ENCODE results near the gene ZNF598.

ZNF598 gene

DNA sequence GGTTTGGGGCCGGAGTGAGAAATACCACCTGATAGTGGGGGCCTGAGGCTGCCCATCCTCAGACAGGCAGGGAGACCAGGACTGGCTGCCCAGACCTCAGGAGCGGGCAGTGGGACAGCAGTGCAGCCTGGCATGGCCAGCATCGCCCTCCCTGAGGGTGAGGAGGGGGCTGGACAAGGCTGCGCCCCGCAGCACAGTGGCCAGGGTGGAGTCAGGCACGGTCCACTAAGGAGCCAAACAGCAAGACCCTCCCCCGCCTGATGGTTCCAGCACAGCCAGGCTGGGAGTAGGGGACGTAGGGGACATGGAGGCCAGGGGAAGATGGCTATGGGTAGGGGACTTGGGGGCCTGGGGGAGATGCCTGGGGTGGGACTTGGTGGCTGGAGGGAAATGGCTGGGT lies 3.3 kb downstream of the ZNF598 start:
- DNase-seq (ENCODE audit: low read depth in 2 of 2): no peak

DNA sequence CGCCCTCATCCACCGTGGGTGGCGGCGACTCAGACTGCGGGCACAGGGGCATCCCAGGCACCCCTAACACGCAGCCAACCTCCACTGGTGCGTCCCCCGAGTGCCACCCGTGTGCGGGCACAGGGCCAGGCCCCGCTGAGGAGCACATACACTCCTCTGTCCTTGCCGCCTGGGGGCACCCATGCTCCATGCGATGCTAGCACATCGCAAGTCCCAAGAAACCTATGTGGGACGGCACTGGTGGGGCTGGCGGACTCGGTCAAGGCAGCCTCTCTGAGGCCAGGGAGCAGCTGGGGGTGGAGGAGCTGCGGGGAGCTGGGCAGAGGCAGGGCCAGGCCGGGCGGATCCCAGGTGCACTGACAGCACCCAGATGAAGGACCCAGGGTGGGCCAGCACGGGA lies 4.0 kb downstream of the ZNF598 start:
- DNase-seq (ENCODE audit: low read depth in 2 of 2): no peak

DNA sequence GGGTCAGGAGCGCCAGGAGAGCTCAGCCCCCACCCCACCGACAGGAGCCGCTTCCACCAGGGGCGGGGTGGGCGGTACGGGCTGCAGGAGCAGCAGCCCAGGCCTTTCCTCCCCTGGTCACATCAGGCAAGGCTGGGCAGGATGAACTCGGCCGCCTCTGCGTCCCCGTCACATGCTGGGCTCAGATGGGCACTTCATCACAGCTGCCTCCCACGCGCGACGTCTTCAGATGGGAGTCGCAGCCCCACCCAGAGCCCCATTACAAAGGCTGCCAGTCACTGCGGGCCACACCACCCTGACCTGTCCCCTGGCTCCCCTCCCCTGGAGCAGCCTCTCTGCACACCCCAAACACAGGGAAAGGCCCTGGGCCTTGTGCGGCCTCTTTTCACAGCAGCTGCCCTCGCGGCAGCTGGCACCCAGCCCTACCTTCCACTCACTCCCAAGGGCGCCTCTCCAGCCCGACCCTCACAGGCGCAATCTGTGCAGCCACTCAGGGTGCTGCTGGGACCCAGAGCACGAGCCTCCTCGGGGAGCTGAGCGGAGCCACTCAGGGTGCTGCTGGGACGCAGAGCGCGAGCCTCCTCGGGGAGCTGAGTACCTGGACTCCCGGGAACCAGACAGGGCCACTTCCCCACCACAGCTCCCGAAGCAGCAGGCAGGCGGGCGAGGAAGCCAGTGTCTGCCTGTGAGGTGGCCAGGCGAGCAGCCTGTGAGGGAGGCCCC lies 4.7 kb downstream of the ZNF598 start:
- DNase-seq (ENCODE audit: low read depth in 2 of 2): no peak

DNA sequence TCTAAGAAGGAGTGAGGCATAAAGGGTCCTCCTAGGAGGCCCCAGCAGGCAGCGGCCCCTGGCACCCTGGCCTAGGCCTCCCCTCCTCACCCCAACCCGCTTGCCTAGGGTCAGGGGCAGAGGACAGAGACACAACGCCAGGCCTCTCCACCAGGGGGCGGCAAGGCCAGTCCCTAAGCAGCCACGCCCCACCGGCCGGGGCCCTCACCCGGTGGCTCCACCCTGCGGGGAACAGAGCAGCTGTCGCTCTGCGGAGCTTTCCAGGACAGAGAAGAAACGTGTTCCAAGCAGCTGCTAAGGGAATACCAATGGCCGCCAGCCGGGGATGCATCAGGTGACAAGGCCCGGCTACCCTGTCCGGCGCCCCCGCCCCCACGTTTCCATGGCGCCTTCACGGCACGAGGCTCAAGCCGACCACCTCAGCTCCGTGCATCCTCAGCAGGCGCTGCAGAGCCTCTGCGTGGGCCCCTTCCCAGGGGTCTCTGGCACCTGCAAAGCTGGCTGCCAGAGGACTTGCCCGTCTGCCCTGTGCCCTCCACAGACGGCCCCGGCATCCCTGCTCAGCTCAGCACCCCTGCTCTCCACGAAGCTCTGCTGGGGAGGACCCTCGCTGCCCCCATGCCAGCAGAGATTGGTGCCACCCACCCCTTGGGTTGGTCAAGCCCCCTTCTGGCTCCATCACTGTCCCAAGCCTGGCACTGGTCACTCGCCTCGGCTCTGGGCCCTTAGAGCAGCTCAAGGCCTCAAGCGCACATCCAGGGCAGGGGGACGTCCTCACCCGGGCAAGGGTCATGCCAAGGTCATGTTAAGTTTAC lies 5.6 kb downstream of the ZNF598 start:
- peak in 1 of 2 experiments; percentile 21 for DNase-seq (ENCODE audit: low read depth in 2 of 2)

DNA sequence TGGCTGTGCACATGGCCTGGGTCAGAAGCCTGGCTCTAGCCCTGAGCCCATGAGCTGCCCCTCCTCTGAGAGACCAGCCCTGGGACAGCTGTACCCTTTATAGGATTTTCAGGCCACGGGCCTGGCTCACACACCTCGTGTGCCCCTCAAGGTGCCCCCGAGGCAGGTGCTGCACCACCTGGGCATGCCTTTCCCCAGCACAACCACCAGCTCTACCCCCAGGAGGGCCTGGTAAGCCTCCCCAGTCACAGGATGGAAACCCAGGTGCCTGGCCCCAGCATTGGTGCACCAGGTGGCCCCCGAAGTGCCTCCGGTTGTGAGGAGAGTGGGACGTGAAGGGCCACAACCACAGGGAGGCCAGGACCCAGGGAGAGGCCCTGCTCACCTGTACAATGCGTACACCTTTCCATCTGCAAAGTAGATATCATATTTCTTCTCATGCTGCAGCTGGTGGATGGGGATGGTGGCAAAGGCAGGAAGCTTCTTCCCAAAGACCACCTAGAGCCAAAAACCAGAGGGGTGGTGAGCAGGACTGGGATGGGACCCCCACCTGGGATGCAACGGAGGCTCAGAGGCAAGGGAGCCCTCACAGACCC lies 6.3 kb downstream of the ZNF598 start:
- DNase-seq (ENCODE audit: low read depth in 2 of 2): no peak

DNA sequence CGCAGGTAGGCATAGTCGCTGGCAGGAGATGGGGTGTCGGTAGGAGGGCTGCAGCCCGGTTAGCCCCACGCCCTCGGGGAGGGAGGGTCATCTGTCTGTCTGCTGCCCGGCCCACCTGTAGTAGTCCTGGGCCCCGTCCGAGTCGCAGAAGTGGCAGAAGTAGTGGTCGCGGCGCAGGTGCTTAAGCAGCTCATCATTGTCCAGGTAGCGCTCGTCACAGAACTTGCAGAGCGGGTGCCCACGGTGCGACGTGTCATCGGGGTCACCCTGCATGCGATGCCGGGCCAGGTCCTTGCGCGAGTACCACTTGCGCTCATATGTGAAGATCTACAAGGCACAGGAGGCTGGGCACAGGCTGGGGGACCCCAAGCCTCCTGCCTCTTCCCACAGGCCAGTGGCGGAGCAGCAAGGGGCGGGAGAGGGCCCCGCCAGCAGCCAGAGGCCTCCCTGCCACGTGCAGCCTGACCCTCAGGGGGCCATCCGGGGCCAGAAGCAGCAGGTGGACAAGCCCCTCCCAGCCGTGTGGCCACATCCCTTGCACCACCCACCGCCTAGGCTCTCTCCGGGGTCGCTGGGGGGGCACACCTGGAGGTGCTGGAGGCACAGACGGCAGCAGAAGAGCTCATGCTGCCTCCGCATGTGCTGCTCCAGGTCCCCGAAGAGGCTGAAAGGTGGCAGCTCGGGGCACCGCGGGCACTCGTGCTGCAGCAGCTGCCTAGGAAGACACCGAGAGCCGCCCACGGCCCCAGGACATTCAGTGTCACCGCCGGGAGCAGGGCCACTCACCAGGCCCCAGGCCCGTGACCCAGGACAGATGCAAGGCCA lies 7.0 kb downstream of the ZNF598 start:
- DNase-seq (ENCODE audit: low read depth in 2 of 2): no peak

DNA sequence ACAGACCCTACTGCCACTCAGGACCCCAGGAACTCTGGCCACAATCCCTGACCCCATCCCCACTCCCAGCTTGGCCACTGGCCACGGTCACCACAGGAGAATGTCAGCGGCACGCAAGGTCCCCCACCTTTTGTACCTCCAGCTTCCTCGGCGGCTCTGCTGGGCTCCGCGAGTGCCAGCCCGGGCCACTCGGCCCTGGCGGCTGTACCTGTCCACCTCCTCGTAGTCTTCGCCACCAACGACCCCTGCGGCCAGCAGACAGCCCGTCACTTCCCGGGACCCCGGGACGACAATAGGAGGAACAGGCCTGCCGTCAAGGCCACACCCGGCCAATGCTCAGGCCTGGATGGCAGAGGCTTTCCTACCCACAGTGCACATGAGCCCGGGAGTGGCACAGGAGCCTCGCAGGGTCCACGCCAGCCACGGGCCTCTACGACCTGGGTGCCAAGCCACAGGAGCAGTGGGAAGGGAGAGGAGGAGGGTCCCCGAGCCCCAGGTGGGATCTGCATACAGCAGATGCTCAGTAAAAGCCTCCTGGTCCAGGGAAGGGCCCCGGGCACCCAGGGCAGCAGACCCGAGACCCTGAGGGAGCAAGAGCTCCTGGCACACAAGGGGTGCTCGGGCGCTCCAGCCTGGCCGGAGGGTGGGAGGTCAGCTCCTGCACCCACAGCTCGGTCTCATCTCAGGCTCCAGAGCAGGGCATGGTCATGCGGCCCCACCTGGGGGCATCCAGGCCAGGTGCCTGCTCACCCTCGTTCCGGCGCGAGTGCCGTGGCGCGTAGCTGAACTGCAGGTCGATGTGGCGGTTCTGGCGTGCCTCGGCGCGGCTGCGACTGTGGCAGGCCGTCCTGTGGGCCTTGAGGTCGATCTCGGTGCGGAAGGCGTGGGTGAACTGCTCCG lies 7.9 kb downstream of the ZNF598 start:
- no peak for DNase-seq (ENCODE audit: low read depth in 2 of 2)

DNA sequence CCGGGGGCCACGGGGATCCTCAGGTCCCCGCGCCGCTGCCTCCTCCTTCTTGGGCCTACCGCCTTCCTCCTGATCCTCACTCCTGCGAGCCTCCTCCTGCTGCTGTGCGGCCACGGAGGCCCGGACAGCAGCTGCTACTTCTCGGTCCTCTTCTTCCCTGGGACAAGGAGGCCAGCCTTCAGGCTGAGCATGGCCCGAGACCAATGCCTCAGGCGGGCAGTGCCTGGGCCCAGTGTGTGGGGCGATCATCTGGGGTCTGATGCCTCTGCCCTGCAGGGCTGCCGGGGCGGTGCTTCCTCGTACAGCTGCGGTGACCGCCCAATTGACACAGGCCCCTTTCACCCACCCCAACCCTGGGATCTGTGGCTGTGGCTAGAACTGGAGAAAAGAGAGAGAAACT lies 8.6 kb downstream of the ZNF598 start:
- DNase-seq (ENCODE audit: low read depth in 2 of 2): no peak

DNA sequence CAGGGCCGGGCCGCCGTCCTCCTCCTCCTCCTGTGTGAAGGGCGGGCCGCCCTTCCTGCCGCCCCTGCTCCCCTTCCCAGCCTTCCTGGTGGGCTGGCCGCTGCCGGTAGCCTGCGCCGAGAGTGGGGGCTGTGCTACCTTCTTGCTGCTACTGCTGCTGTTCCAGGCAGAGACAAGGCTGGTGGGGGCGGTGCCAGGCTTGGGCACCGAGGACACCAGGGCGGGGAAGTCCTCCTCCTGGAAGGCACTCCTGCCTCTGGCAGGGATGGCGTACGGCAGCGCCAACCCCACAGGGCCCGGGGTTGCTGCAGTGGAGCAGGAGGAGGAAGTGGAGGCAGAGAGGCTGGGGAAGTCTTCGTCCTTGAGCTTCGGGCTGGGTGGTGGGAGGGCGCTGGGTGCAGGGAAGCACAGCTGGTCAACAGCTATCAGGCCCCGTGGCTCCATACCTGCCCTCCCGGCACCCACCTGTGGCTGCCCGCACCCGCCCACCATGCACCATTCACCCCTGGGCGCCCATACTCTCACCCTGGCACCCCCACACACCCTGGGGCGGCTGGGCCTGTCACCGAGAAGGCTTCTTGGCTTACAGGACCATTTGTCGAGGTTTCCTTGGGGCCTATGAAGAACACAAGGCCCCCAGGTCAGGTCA lies 9.6 kb downstream of the ZNF598 start:
- DNase-seq (ENCODE audit: low read depth in 2 of 2): no peak

DNA sequence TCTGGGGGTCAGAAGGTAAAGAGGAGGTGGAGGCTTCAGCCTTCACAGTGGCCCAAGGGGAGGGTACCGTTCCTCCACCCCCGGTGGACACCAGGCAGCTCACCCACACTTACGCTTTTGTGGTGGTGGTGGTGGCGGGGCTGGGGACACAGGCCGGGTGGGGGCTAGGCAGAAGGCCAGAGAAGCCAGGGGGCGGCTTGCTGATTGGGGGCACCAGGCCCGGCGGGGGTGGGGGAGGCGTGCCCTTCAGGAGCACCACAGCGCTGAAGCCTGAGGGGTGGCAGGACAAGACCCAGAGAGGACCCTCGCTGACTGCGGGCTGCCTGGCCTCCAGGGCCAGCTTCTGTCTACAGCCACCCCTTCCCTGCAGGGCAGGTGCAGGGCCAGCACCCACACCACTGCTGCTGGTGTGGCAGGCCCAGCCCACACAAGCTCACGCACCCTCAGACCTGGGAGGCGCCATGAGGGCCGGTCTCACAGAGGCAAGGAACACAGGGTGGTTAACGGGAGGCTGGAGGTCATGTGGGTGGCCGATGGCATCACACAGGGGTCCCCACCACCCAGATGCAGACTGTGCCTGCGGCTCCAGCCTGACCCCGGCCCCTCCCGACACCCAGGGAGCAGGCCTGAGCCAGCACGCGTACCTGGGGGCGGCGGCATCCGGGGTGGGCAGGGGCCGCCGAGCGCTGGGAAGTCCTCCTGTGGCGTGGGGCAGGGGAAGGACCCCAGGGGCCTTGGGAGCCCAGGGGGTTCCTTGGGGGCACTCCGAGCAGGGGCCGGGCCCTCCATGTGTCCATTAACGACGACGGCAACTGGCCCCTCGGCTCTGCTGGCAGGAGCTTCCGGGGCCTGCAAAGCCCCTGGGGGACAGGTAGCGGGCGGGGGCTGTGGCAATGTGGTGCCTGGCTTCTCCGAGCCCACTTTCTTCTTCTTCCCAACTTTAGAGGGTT lies 10.5 kb downstream of the ZNF598 start:
- no peak for DNase-seq (ENCODE audit: low read depth in 2 of 2)

DNA sequence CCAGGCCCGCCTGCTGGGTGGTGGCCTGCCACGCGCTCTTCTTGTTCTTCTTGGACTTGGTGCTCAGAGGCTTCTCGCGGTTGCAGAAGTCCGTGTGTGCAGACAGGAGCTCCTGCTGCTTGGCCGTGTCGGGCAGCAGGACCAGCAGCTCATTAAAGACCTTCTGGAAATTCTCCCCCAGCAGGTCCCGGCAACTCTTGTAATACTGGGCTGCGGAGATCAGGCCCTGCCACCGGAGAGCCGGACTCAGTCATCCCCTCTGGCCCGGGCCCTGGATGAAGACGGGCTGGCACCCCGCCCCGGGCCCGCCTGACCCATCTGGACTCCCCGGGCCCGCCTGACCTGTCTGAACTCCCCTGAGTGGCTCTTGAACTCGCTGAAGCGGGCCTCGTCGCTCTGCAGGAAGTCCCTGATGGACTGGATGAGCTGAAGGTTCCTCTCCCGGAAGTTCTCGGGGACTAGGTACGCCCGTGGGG lies 11.2 kb downstream of the ZNF598 start:
- no peak for DNase-seq (ENCODE audit: low read depth in 2 of 2)

DNA sequence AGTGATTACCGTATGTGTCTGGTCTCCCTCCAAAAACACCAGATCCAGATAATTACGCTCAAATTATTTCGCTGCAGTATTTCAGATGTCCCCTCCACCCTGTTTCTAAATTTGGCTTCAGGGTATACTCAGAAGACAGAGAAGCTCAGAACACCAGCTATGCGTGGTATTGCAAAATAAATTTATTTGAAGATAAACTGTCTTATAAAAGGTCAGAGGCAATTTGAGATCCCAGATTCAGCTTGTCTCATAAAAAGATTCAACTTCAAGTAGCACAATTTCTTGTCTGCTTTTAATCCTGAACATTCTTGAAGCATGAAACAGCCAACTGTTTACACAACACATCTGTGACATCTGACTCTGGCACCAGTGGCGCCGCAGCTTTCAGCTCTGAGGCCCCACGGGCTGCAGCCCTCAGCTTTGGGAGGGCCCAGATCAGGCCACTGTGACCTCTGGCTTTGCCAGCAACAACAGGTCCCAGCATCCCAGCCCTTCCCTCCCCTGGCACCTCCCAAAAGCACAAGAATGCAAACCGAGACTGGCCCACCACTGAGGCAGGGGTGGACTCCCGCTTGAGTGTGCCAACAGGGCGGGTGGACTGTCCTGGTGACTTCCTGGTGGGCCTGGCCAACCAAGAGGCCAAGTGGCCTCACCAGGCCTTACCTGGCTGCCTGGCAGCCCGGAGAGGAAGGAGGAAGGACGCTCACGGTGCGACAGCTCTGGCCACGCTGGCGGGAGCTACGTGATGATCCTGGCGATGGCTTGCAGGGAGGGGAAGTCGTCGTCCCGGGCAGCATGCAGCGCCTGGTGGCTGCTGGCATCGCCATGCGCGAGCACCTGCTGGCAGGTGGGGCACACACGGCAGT lies 11.9 kb downstream of the ZNF598 start:
- no peak for DNase-seq (ENCODE audit: low read depth in 2 of 2)

DNA sequence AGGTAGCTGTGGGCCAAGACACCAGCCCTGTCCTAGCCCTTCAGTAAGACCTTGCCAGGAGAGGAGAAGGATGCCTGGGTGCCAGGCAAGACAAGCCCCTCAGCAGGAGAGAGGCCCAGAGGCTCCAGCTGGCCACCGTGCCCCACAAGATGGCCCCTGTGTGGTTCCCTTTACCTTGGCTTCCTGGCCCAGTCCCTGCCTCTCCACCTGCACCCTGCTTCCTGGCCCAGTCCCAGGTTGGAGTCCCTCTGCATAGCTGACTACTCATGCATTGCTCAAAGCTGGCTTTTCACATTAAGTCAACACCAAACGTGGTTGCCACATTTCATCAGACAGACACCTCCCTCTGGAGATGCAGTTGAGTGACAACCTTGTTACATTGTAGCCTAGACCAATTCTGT lies 15.9 kb downstream of the ZNF598 start:
- DNase-seq (ENCODE audit: low read depth in 2 of 2): no peak

DNA sequence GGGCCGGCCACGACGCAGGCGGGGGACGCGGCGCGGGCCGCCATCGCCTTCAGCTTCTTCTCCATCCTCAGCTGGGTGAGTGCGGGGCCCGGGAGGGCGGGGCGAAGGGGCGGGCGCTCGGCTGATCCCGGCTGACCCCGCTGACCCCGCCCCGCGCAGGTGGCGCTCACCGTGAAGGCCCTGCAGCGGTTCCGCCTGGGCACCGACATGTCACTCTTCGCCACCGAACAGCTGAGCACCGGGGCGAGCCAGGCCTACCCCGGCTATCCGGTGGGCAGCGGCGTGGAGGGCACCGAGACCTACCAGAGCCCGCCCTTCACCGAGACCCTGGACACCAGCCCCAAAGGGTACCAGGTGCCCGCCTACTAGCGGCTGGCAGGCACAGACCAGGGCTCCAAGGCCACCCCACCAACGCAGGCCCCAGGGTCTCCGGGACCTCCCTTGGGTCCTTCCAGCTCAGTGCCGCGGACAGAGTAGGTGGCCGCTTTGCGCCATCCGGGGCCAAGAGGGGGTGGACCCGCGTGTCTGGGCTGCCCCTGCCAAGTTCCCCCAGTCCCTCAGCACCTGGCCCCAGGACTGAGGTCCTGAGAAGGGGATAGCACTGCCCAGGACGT lies 16.8 kb downstream of the ZNF598 start:
- no peak for DNase-seq (ENCODE audit: low read depth in 2 of 2)

DNA sequence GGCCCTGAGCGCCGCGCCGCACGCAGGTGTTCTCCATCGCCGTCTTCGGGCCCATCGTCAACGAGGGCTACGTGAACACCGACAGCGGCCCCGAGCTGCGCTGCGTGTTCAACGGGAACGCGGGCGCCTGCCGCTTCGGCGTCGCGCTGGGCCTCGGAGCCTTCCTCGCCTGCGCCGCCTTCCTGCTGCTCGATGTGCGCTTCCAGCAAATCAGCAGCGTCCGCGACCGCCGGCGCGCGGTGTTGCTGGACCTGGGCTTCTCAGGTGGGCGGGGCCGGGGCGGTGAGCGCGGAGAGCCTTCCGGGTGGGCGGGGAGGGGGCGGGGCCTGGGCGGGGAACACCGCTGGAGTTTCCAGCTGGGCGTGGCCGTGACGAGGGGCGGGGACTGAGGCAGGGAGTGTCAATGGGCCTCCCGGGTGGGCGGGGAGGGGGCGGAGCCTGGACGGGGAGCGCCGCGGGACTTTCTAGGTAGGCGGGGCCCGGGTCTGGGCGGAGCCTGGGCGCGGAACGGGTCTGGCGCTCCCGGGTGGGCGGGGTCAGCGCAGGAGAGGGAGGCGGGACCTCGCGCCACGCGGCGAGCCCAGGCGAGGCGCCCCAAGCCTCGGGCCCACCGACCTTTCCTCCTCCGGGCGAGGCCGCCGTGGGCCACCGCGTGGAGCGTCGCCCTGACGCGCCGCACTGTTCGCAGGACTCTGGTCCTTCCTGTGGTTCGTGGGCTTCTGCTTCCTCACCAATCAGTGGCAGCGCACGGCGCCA lies 17.5 kb downstream of the ZNF598 start:
- DNase-seq (ENCODE audit: low read depth in 2 of 2): peak; percentile 73 to 80

DNA sequence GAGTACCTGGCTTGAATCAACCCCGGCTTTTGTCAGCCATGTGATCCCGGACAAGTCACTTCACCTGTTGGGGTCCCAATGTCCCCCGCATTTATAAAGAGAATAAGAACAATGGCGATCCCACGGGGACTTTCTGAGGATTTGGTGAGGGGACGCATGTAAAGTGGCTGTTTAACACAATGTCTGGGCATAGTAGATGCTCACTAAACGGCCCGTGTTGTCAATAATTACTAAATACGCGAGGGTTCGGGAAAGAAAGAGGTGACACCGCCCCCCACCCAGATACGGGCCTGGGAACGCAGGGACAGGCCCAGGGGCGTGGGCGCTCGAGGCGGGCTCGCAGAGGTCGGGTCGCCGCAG lies 18.1 kb downstream of the ZNF598 start:
- DNase-seq (ENCODE audit: low read depth in 2 of 2): no peak

DNA sequence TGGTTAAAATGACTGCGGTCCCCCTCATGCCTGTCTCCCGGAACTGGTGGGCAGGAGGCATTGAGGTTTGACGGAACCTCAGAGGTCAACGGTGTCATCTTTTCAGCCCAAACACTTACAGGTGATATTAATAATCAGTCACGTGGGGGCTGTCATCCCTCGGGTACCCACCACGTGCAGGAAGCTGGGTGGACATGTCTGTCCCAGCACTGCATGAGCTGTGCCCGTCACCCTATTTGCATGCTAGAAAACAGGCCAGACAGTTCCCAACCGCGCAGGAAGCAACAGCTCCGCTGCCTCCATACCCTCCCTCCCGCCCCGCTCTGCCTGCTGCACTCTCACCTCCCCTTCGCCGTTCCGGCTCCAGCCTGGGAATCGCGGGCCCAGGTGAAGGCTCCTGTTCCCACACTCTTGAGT lies 18.5 kb downstream of the ZNF598 start:
- no peak for DNase-seq (ENCODE audit: low read depth in 2 of 2)

Measured in fibroblast of skin of left biceps (primary cell).